ENCODE data around the gene P4HA3. TPM values are rescaled to one million over a fixed set of nuclear protein-coding genes. Genes with fewer than 3 reads are reported as not detected.

The P4HA3 gene
- polyA plus RNA-seq, 1 experiment, result 14.1 TPM

DNA sequence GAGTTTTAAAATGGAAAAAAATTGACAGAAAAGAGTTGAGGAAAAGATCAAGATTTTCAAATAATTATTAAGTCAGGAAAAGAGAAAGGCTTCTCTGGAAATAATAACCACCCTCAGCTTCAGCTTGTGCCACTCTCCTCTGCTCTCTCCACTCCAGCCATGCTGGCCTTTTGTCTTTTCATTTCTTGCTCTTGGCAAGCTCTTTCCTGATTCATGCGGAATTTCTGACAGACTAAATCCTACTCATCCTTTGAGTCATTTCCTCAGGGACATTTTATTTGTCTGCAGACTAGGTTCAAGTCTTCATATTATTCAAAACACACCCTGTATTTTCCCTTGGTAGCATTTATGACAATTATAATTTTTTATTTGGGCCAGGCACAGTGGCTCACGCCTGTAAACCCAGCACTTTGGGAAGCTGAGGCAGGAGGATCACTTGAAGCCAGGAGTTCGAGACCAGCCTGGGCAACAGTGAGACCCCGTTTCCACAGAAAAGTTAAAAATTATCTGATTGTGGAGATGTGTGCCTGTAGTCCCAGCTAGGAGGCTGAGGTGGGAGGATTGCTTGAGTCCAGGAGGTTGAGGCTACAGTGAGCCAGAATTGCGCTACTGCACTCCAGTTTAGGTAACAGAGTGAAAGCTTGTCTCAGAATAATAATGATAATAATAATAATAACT, 7.8 kb upstream of the P4HA3 start:
- POLR2A ChIA-PET, result no interaction called here
- no peaks in the 10 kb centered on the region for H3K27me3 ChIP-seq (ENCODE audit: control insufficient read depth, insufficient read depth, low read length)
- peak; percentile 87 for DNase-seq (ENCODE audit: low read depth)
- TF ChIP-seq, protein P1, sequence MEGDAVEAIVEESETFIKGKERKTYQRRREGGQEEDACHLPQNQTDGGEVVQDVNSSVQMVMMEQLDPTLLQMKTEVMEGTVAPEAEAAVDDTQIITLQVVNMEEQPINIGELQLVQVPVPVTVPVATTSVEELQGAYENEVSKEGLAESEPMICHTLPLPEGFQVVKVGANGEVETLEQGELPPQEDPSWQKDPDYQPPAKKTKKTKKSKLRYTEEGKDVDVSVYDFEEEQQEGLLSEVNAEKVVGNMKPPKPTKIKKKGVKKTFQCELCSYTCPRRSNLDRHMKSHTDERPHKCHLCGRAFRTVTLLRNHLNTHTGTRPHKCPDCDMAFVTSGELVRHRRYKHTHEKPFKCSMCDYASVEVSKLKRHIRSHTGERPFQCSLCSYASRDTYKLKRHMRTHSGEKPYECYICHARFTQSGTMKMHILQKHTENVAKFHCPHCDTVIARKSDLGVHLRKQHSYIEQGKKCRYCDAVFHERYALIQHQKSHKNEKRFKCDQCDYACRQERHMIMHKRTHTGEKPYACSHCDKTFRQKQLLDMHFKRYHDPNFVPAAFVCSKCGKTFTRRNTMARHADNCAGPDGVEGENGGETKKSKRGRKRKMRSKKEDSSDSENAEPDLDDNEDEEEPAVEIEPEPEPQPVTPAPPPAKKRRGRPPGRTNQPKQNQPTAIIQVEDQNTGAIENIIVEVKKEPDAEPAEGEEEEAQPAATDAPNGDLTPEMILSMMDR (IDR thresholded peaks at IDR 0.05; ENCODE audit: insufficient read depth, low read depth, low read length), result no peak
- no peak overlapping the region for H3K4me3 ChIP-seq (ENCODE audit: low read depth, low read length)
- CTCF ChIA-PET, result interaction anchor here (3.6 kb wide), 1 partner anchor 63 kb away, joined by 18 read pairs; no protein-coding TSS in a partner anchor
- H3K36me3 ChIP-seq (ENCODE audit: control insufficient read depth, insufficient read depth, low read length), result no peaks in the 10 kb centered on the region

DNA sequence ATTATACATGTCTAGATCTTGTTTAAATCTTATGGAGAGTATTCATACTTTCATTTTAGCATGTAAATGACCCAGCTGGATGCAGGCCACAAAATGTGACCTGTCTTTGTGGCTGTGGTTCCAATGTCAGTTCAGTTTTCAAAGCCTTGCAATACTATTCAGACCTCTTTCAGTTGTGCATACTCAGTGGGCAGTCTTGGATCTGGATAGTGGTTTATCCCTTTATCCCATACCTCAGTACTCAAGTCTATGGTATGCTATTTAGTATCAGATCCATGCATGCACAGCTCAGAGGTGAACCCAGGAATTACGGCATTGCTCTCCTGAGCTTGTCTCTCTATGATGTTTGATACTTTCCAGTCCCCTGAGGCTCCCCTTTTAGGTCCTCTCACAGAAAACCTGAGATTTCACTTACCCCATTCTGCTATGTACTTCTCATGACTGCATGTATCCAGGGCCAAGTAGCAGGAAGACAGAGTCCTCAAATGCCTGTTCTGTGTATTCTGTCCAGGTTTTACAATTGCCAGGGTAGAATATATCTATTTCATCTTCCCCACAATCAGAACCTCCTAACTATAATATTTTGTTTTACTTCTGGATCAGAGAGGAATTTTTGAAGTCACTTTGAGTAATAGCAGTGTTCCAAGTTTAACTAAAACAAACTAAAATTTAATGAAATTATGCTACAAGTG, 6.9 kb upstream of the P4HA3 start:
- ChIA-PET CTCF (interaction anchor here (1.2 to 3.6 kb wide), 2 partner anchors 62 to 135 kb away, joined by 6 to 18 read pairs; no protein-coding TSS in a partner anchor), POLR2A (no interaction called here)
- no peaks in the 10 kb centered on the region for H3K36me3 ChIP-seq (ENCODE audit: control insufficient read depth, insufficient read depth, low read length)
- DNase-seq (ENCODE audit: low read depth), result no peak
- TF ChIP-seq, protein P1 (IDR thresholded peaks at IDR 0.05; ENCODE audit: insufficient read depth, low read depth, low read length), result 0 out of 2 replicates have a peak, but pooled peaks have one; percentile 13
- H3K4me3 ChIP-seq (ENCODE audit: low read depth, low read length), result no peak overlapping the region
- no peaks in the 10 kb centered on the region for H3K27me3 ChIP-seq (ENCODE audit: control insufficient read depth, insufficient read depth, low read length)

DNA sequence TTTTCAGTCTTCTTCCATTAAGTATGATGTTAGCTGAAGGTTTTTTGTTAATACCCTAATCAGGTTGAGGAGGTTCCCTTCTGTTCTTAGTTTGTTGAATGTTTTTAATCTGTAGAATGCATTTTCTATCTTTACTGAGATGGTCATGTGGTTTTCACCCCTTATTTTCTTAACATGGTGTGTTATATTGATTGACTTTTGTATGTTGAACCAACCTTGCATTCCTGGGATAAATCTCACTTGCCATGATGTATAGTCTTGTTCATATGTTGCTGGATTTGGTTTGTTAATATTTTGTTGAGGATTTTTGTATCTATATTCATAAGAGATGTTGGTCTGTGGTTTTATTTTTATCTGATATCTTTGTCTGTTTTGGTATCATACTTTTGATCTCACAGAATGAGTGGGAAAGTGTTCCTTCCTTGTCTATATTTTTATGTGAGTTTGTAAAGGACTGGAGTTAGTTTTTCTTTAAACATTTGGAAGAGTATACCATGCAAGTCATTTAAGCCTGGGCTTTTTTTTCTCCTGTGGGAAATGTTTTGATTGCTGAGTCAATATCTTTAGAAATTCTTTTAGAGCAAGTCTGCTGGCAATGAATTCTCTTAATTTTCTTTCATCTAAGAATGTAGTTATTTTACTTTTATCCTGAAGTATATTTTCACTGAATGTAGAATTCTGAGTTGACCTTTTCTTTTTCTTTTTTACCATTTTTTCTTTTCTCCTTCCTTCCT, 5.5 kb upstream of the P4HA3 start:
- TF ChIP-seq, protein P1 (IDR thresholded peaks at IDR 0.05; ENCODE audit: insufficient read depth, low read depth, low read length), result no peak
- DNase-seq (ENCODE audit: low read depth), result no peak
- Histone ChIP-seq H3K36me3 (ENCODE audit: control insufficient read depth, insufficient read depth, low read length) (no peaks in the 10 kb centered on the region), H3K4me3 (ENCODE audit: low read depth, low read length) (no peak overlapping the region), H3K27me3 (ENCODE audit: control insufficient read depth, insufficient read depth, low read length) (no peaks in the 10 kb centered on the region)
- CTCF ChIA-PET, result interaction anchor here (1.2 to 3.6 kb wide), 3 partner anchors 61 to 136 kb away, joined by 3 to 18 read pairs (median 6); no protein-coding TSS in a partner anchor
- POLR2A ChIA-PET, result no interaction called here

DNA sequence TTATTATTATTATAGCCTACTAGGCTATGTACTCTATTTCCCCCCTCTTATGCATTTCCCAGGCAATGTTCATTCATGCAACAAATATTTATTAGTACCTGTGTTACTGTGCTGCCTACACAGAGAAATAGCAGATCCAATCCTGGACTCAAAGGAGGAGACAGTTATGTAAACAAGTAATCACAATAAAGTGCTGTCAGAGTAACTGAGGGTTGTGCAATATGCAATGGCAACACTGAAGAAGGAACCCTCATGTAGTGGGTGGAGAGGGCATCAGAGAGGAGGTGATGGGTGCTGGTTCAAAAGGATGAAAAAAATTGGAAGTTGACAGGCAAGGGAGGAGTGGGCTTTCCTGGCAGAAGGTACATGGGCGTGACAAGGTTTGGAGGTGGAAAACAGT, 886 bp upstream of the P4HA3 start:
- Histone ChIP-seq H3K36me3 (ENCODE audit: control insufficient read depth, insufficient read depth, low read length) (no peaks in the 10 kb centered on the region), H3K4me3 (ENCODE audit: low read depth, low read length) (no peak overlapping the region), H3K27me3 (ENCODE audit: control insufficient read depth, insufficient read depth, low read length) (no peaks in the 10 kb centered on the region)
- CTCF ChIA-PET, result no interaction called here
- no peak for DNase-seq (ENCODE audit: low read depth)
- POLR2A ChIA-PET, result no interaction called here
- TF ChIP-seq, protein P1 (IDR thresholded peaks at IDR 0.05; ENCODE audit: insufficient read depth, low read depth, low read length), result no peak

DNA sequence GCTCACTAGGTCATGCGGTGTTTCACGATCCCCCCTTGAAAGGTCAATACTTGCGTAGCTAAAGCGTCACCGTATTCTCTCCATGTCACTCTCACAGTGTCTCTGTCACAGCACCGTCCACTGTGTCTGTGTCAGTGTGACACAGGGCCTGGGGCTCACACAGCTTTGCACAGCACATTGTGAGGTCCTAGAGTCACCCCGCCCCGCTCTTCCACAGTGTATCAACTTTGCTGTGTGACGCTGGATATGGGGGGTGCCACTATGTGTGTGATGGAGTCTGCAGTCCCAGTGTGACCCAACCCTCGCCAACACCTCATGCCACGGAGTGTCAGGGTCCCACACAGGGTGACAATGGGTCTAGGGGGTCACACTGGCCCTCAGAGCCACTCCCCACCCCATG, 583 bp downstream of the P4HA3 start:
- no peaks in the 10 kb centered on the region for H3K36me3 ChIP-seq (ENCODE audit: control insufficient read depth, insufficient read depth, low read length)
- H3K4me3 ChIP-seq (ENCODE audit: low read depth, low read length), result peak overlapping the region; percentile 44
- POLR2A ChIA-PET, result no interaction called here
- TF ChIP-seq, protein P1 (IDR thresholded peaks at IDR 0.05; ENCODE audit: insufficient read depth, low read depth, low read length), result no peak
- H3K27me3 ChIP-seq (ENCODE audit: control insufficient read depth, insufficient read depth, low read length), result no peaks in the 10 kb centered on the region
- no peak for DNase-seq (ENCODE audit: low read depth)
- CTCF ChIA-PET, result interaction anchor here (0.6 to 2.7 kb wide), 4 partner anchors 10 to 45 kb away, joined by 3 to 8 read pairs (median 4); no protein-coding TSS in a partner anchor

All from BJ (cell line).